NCI-H2196 (cell line): ENCODE data around the gene GREB1.
A peak's percentile ranks its signal among the peaks of the same experiment; 100 is the strongest.

ENCODE experiments used
- DNase-seq: peaks from one replicate; lab custom pipeline; 2025; ENCODE audit not compliant: unreplicated experiment; lab: John Stamatoyannopoulos, UW

The GREB1 gene

GRCh38 chr2:11597538-11598225 lies 63.8 kb downstream of the GREB1 start:
- no peak for DNase-seq

DNA sequence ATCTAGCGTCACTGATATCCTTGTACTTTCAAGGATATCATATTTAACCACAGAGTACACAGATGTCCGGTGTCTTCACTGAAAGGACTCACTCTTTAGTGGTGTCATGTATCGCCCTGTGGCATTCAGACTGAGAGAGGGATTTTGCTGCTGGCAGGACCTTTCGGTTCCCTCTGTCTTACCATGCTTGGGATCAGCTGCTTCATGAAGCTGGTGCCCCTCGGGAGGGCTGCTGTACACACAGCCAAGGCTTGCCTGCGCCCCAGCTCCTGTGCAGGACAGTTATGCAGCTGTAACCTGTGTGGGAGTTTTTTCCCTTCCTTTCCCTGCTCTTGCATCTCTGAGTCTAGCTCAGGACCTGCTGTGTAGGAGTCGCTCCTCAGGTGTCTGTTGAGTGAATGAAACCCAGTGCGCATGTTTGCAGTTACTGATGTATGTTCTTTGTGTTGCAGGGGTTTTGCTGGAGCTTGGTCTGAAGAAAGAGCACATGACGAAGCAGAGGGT lies 64.4 kb downstream of the GREB1 start:
- DNase-seq, result peak; percentile 22

- DNase-seq, result no peak
Observed at GRCh38 chr2:11602563-11603204, 68.8 kb downstream of the GREB1 start.

GRCh38 chr2:11610624-11611242 lies 76.9 kb downstream of the GREB1 start:
- no peak for DNase-seq

GRCh38 chr2:11611251-11611650 lies 77.4 kb downstream of the GREB1 start:
- no peak for DNase-seq

GRCh38 chr2:11612553-11613215 lies 78.8 kb downstream of the GREB1 start:
- DNase-seq, result no peak

DNA sequence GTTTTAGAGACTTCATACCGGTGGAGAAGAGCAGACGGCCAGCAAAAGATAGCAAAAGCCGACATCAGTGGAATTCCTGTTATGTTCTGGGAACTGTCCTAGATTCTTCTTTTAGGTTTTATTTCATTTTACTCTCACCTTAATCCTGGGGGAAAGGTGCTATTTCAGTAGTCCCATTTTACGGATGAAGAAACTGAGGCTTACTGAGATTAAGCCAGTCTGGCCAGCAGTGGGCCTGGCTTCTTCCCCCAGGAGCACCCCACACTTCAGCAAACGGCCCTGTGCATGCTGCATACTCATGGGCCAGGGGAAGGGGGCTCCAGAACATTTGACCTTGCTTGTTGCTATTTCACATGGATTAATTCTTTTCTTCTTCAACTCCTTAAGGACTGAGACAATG lies 79.5 kb downstream of the GREB1 start:
- DNase-seq, result no peak

DNA sequence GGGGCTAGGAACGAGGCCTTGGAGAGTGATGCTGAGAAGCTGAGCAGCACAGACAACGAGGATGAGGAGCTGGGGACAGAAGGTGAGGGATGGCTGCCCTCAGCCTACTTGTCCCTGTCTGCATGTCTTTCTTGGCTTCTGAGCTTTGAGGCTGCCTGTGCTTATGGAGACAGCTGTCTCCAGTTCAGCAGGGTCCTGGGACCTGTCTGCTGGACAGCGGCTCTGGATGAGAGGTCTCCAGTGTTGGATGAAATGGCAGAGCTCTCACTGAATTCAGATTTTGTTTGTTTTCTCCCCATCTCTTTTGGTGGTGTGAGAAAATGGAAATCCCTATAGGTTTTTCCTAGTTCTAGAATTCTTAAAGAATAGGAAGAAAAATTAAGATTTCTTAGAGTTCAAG lies 81.4 kb downstream of the GREB1 start:
- DNase-seq, result no peak

DNA sequence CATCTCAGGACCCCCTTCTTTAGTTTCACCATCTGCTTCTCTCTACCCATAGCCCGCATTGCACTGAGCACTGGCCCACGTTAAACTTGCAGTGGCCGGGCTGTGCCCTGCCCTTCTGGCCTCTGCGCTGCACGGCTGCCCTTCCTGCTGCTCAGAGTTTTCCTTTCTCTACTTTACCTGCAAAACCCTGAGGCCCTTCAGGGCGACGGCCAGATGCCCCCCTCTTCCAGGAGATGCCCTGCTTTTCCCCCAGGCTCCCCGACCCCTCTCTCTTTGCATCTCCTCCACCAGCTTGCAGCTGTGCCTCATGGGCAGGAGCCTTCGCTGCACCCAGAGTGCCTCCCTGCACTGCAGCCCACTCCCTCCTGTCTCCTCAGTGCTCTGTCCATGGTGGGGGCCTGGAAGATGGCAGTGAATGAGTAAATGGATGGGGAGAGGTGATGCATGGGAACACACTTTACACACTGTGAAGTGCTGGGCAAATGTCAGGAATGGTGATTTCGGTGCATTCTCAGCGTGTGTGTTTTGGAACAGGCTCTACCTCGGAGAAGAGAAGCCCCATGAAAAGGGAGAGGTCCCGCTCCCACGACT lies 82.3 kb downstream of the GREB1 start:
- no peak for DNase-seq

GRCh38 chr2:11616851-11617415 lies 83.1 kb downstream of the GREB1 start:
- no peak for DNase-seq

DNA sequence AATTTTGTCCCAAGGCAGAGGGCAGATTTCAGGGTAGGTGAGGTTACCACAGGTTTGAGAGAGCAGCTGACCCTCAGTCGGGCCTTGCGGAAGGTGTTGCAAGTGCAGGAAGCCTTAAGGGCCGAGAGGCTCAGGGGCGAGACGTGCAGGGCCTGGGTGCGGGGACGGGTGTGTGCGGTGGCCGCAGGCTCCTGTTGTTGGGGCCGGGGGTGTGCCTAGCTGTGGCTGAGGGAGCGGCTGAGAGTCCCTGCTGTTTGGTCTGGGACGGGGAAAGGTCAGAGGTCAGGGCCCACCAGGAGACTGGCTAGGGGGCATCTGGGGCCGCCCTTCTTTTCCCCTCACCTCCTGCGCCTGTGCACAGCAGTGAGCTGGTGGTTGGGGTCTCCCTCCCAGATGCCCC lies 83.7 kb downstream of the GREB1 start:
- no peak for DNase-seq

DNA sequence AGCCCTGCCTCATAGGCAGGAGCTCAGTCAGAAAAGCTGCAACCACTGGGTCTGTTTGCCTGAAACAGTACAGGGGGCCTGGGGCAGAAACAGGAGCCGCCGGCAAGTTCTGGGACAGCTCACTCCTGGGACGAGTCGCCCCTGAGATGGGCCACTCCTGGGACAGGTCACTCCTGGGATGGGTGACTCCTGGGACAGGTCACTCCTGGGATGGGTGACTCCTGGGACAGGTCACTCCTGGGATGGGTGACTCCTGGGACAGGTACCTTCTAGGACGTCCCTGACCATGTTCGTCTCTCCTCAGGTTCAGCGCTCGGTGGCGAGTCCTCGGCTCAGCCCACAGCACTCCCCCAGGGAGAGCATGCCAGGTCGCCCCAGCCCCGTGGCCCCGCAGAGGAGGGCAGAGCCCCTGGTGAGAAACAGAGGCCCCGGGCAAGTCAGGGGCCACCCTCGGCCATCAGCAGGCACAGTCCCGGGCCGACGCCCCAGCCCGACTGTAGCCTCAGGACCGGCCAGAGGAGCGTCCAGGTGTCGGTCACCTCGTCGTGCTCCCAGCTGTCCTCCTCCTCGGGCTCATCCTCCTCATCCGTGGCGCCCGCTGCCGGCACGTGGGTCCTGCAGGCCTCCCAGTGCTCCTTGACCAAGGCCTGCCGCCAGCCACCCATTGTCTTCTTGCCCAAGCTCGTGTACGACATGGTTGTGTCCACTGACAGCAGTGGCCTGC lies 84.3 kb downstream of the GREB1 start:
- DNase-seq, result no peak

GRCh38 chr2:11618708-11619062 lies 84.8 kb downstream of the GREB1 start:
- DNase-seq, result no peak

GRCh38 chr2:11621410-11621809 lies 87.6 kb downstream of the GREB1 start:
- peak; percentile 32 for DNase-seq

GRCh38 chr2:11622611-11623010 lies 88.8 kb downstream of the GREB1 start:
- DNase-seq, result no peak

- no peak for DNase-seq
Observed at GRCh38 chr2:11624893-11625292, 91.0 kb downstream of the GREB1 start.

DNA sequence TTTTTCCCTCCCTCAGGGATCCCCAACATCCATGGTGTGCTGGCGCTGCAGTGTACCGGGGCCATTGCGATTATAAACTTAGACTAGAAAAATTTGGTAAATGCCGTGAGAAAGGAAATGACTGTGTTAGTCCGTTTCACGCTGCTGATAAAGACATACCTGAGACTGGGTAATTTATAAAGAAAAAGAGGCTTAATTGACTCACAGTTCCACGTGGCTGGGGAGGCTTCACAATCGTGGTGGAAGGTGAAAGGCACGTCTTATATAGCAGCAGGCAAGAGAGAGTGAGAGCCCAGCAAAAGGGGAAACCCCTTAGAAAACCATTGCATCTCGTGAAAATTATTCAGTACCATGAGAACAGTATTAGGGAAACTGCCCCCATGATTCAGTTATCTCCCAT lies 91.8 kb downstream of the GREB1 start:
- no peak for DNase-seq

GRCh38 chr2:11628675-11629074 lies 94.8 kb downstream of the GREB1 start:
- DNase-seq, result no peak

GRCh38 chr2:11629215-11629614 lies 95.4 kb downstream of the GREB1 start:
- no peak for DNase-seq

DNA sequence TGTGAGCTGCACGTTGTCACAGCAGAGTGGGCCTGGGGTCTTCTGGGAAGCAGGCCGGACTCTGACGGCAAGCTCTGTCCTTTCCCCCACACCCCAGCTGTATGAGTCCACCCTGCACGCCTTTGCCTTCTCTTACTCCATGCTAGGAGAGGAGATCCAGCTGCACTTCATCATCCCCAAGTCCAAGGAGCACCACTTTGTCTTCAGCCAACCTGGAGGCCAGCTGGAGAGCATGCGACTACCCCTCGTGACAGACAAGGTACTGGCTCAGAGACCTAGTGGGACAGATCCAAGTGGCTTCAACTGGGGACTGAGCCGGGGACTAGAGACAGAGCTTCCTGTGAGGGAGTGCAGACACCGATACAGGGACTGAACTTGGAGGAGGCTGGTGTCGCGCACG lies 96.0 kb downstream of the GREB1 start:
- DNase-seq, result no peak
